ENCODE measurements around the gene KCNG2.

The KCNG2 gene

GRCh38 chr18:79766308-79766707, 31.4 kb upstream of the KCNG2 start:
- no peak overlapping the region for H3K4me3 ChIP-seq (IDR thresholded peaks at IDR 0.05; ENCODE audit: insufficient read depth, low read depth, low read length)
- H3K4me1 ChIP-seq (ENCODE audit: low read depth, poor library complexity, severe bottlenecking), result no peaks in the 10 kb centered on the region
- no peaks in the 10 kb centered on the region for H3K36me3 ChIP-seq (ENCODE audit: insufficient read depth)
- no peaks in the 10 kb centered on the region for H4K20me1 ChIP-seq (ENCODE audit: insufficient read depth)
- H3K9ac ChIP-seq, result no peak overlapping the region
- H3K27me3 ChIP-seq (ENCODE audit: insufficient read depth, low read depth), result no peaks in the 10 kb centered on the region
- H2AFZ ChIP-seq (ENCODE audit: low read depth), result no peak overlapping the region
- H3K4me2 ChIP-seq, result no peak overlapping the region
- H3K27ac ChIP-seq, result no peak overlapping the region
- TF ChIP-seq CTCF (conservative IDR thresholded peaks at IDR 0.05; ENCODE audit: low read depth, low read length), result no peak
- H3K79me2 ChIP-seq (ENCODE audit: insufficient read depth, low read depth), result no peaks in the 10 kb centered on the region

GRCh38 chr18:79768745-79769144, 29.0 kb upstream of the KCNG2 start:
- Histone ChIP-seq H3K4me1 (ENCODE audit: low read depth, poor library complexity, severe bottlenecking) (no peaks in the 10 kb centered on the region), H3K36me3 (ENCODE audit: insufficient read depth) (no peaks in the 10 kb centered on the region), H3K9ac (no peak overlapping the region), H3K79me2 (ENCODE audit: insufficient read depth, low read depth) (no peaks in the 10 kb centered on the region), H3K4me2 (no peak overlapping the region), H4K20me1 (ENCODE audit: insufficient read depth) (no peaks in the 10 kb centered on the region), H3K27me3 (ENCODE audit: insufficient read depth, low read depth) (peaks cover 8% of the 10 kb centered on the region), H2AFZ (ENCODE audit: low read depth) (no peak overlapping the region), H3K4me3 (IDR thresholded peaks at IDR 0.05; ENCODE audit: insufficient read depth, low read depth, low read length) (no peak overlapping the region), H3K27ac (no peak overlapping the region)
- no peak for TF ChIP-seq CTCF (conservative IDR thresholded peaks at IDR 0.05; ENCODE audit: low read depth, low read length)

- Histone ChIP-seq H4K20me1 (ENCODE audit: insufficient read depth) (no peaks in the 10 kb centered on the region), H3K9ac (no peak overlapping the region), H3K27ac (no peak overlapping the region), H3K79me2 (ENCODE audit: insufficient read depth, low read depth) (no peaks in the 10 kb centered on the region), H2AFZ (ENCODE audit: low read depth) (no peak overlapping the region), H3K4me2 (no peak overlapping the region), H3K4me1 (ENCODE audit: low read depth, poor library complexity, severe bottlenecking) (no peaks in the 10 kb centered on the region), H3K4me3 (IDR thresholded peaks at IDR 0.05; ENCODE audit: insufficient read depth, low read depth, low read length) (no peak overlapping the region), H3K36me3 (ENCODE audit: insufficient read depth) (no peaks in the 10 kb centered on the region), H3K27me3 (ENCODE audit: insufficient read depth, low read depth) (peaks cover 14% of the 10 kb centered on the region)
- no peak for TF ChIP-seq CTCF (conservative IDR thresholded peaks at IDR 0.05; ENCODE audit: low read depth, low read length)
Measured at GRCh38 chr18:79769698-79770500, 27.8 kb upstream of the KCNG2 start.

GRCh38 chr18:79770501-79770815, 27.3 kb upstream of the KCNG2 start:
- no peak for TF ChIP-seq CTCF (conservative IDR thresholded peaks at IDR 0.05; ENCODE audit: low read depth, low read length)
- no peaks in the 10 kb centered on the region for H4K20me1 ChIP-seq (ENCODE audit: insufficient read depth)
- H3K4me3 ChIP-seq (IDR thresholded peaks at IDR 0.05; ENCODE audit: insufficient read depth, low read depth, low read length), result no peak overlapping the region
- H3K4me1 ChIP-seq (ENCODE audit: low read depth, poor library complexity, severe bottlenecking), result no peaks in the 10 kb centered on the region
- no peaks in the 10 kb centered on the region for H3K36me3 ChIP-seq (ENCODE audit: insufficient read depth)
- H3K9ac ChIP-seq, result no peak overlapping the region
- H2AFZ ChIP-seq (ENCODE audit: low read depth), result no peak overlapping the region
- no peaks in the 10 kb centered on the region for H3K79me2 ChIP-seq (ENCODE audit: insufficient read depth, low read depth)
- H3K27ac ChIP-seq, result no peak overlapping the region
- H3K4me2 ChIP-seq, result no peak overlapping the region
- peaks cover 18% of the 10 kb centered on the region for H3K27me3 ChIP-seq (ENCODE audit: insufficient read depth, low read depth)

Data from KMS-11 (cell line).